Suprapubic skin (tissue), 3 donors: ENCODE measurements around the gene SLCO4A1.

Experiments
- POLR2AphosphoS5 ChIP-seq, 3 donors: sonication (generic); formaldehyde crosslinking; IDR thresholded peaks; one replicate each; pipeline ENCODE4 v1.6.1; 2017; ENCODE audit warnings: antibody characterized with exemption in 3 of 3
- TF ChIP-seq, protein P1 (sequence below), 2 donors: fragments of 200-600 bp in 1 of 2; fragments of 450-650 bp in 1 of 2; sonication (generic) in 1 of 2; IDR thresholded peaks; one replicate each; pipeline ENCODE4 v1.5.1; 2016 to 2019; ENCODE audit warnings: antibody characterized with exemption in 2 of 2, mild to moderate bottlenecking in 1 of 2, moderate library complexity in 1 of 2

DNA sequence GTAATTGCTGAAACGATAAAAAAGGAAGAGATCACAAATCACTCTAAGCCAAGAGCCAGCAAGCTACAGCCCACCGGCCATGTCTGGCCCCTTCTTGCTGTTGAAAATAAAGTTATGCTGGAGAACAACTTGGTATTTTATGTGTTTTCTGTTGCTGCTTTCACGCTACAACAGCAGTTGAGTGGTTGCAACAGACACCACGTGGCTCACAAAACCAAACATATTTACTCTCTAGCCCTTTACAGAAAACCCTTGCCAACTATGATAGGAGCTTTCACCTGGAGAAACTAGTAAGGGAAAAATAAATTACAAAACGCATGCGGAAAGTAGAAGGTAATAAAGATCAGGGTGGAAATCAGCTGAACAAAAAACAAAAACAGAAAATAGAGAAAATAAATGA lies 41.1 kb upstream of the SLCO4A1 start:
- TF ChIP-seq, protein P1, sequence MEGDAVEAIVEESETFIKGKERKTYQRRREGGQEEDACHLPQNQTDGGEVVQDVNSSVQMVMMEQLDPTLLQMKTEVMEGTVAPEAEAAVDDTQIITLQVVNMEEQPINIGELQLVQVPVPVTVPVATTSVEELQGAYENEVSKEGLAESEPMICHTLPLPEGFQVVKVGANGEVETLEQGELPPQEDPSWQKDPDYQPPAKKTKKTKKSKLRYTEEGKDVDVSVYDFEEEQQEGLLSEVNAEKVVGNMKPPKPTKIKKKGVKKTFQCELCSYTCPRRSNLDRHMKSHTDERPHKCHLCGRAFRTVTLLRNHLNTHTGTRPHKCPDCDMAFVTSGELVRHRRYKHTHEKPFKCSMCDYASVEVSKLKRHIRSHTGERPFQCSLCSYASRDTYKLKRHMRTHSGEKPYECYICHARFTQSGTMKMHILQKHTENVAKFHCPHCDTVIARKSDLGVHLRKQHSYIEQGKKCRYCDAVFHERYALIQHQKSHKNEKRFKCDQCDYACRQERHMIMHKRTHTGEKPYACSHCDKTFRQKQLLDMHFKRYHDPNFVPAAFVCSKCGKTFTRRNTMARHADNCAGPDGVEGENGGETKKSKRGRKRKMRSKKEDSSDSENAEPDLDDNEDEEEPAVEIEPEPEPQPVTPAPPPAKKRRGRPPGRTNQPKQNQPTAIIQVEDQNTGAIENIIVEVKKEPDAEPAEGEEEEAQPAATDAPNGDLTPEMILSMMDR (IDR thresholded peaks at IDR 0.05), result no peak
- TF ChIP-seq POLR2AphosphoS5 (IDR thresholded peaks at IDR 0.05), result no peak
